Loucy (cell line): ENCODE measurements around the gene KSR1.

Experiments
- EZH2phosphoT487 ChIP-seq: fragments of 200-600 bp; IDR thresholded peaks from 2 replicates; pipeline ENCODE4 v1.6.1; 2018; ENCODE audit warnings: antibody characterized with exemption, mild to moderate bottlenecking, moderate library complexity, borderline replicate concordance
- TF ChIP-seq, protein P1 (sequence below): fragments of 200-600 bp; sonication (generic); conservative IDR thresholded peaks from 2 replicates; pipeline ENCODE4 v1.5.1; 2014; ENCODE audit warnings: mild to moderate bottlenecking, antibody characterized with exemption, low read length

- TF ChIP-seq, protein P1, sequence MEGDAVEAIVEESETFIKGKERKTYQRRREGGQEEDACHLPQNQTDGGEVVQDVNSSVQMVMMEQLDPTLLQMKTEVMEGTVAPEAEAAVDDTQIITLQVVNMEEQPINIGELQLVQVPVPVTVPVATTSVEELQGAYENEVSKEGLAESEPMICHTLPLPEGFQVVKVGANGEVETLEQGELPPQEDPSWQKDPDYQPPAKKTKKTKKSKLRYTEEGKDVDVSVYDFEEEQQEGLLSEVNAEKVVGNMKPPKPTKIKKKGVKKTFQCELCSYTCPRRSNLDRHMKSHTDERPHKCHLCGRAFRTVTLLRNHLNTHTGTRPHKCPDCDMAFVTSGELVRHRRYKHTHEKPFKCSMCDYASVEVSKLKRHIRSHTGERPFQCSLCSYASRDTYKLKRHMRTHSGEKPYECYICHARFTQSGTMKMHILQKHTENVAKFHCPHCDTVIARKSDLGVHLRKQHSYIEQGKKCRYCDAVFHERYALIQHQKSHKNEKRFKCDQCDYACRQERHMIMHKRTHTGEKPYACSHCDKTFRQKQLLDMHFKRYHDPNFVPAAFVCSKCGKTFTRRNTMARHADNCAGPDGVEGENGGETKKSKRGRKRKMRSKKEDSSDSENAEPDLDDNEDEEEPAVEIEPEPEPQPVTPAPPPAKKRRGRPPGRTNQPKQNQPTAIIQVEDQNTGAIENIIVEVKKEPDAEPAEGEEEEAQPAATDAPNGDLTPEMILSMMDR, result peak; percentile 72
- no peak for TF ChIP-seq EZH2phosphoT487
Measured at GRCh38 chr17:27455914-27456680, at the start of gene KSR1.
